Dermis lymphatic vessel endothelial cell (primary cell): ENCODE data around the gene MED19. TPM values are rescaled to one million over a fixed set of nuclear protein-coding genes. Genes with fewer than 3 reads are reported as not detected.

Source experiments
- total RNA-seq: library from RNA; depleted of rRNA; stranded (reverse); fragments of >200 nt; gene quantifications from 2 replicates; pipeline ENCODE4 v1.2.1, GENCODE V29; 2014

The MED19 gene, protein sequence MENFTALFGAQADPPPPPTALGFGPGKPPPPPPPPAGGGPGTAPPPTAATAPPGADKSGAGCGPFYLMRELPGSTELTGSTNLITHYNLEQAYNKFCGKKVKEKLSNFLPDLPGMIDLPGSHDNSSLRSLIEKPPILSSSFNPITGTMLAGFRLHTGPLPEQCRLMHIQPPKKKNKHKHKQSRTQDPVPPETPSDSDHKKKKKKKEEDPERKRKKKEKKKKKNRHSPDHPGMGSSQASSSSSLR
- total RNA-seq: 9.3 and 12.0 TPM in 2 replicates

DNA sequence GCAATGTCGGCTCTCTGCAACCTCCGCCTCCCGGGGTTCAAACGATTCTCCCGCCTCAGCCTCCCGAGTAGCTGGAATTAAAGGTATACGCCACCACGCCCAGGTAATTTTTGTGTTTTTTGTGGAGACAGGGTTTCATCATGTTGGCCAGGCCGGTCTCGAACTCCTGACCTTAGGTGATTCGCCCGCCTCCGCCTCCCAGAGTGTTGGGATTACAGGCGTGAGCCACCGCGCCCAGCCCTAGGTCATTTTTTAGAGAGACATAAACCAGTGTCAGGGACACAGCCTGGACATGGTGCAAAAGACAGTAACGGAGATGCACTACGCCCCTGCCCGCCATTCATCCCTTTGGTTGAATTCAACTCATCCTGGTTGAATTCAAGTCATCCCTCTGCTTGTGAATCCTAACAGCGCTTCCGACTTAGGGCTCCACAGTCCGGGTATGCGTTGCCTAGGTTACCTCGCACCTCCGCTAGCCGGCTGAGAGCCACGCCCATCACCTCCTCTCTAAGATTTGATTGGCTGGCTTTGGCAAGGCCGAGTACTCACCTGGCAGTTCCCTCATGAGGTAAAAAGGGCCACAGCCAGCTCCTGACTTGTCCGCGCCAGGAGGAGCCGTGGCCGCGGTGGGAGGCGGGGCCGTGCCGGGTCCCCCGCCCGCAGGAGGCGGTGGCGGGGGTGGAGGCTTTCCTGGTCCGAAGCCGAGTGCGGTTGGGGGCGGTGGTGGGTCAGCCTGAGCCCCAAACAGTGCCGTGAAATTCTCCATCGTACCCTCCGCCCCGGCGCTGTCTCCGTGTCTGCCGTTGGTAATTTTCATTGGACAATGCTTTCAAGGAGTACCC is at the start of gene MED19:
Gene MED19, minus strand, starts transcription at position 802 of the 842 bp plus-strand sequence. Its CDS starts 36 bp downstream, at position 766.

DNA sequence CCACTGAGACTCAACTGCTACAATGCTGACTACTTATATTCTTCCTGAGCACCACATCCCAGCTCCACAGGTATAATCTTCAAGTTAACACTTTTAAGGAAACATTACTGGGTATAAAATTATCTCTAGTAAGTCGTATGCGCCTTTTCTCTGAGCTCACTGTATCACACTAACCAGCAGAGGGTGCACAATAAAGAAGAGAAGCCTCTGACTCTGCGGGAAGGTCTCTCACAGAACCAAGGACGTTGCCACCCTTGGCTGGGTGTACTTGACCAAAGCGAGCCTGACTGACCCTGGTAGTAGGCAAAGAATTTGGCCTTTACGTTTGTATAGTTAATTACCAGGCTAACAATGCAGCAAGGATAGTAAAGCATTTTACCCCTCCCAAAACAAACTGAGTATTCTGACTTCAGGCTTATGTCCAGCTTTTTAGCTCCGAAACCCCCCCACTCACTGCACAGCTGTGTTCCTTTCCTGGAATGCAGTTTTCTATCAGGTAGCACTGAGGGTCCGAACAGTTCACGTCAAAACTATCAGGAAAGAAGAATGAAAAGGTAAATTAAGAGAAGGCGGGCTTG is 39.8 kb upstream of the MED19 start, which contains the start of gene BTBD18:
Gene BTBD18, minus strand, starts transcription at position 144 of the 578 bp plus-strand sequence. CDS start 631 bp downstream, outside the sequence.

GRCh38 chr11:57741132-57742086 is 29.4 kb upstream of the MED19 start, which contains the start of gene SELENOH:
Gene SELENOH (plus strand): TSS chr11:57741491. CDS start chr11:57741596, 105 bp downstream.

GRCh38 chr11:57712256-57713150 is 488 bp upstream of the MED19 start, which contains the start of gene TMX2:
Gene TMX2 (plus strand): TSS chr11:57712593. CDS start chr11:57712619, 26 bp downstream.

DNA sequence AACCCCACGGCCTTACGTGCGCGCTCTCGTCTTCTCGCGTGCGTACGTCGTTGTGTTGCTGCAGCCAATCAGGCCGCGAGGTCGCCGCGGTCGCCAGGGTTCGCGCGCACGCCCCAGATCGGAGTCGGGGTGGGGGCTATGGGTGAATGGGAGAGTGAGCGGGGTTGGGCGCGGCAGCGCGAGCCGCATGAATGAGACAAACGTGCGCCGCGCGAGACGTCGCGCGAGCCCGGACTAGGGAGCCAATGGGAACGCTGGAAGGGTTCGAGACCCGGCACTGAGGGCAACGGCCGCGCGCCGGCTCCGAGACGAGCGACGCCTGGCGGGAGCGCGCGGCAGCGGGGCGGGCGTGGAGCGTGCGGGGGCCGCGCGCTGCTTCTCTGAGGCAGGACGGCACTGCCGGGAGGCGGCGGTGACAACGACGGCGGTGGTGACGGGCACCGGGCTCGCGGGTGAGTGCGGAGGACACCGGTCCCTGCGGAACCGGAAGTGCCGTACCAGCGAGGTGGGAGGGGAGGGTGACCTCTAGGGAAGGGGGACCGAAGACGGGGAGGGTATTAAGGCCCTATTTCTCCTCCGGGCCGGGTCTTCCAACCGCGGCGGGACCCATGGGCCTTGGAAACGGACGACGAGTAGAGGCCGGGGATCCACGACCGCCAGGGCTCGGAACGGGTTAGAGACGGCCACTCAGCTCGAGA is 44.1 kb downstream of the MED19 start, which contains the start of gene ZDHHC5:
Gene ZDHHC5, plus strand, starts transcription at position 379 of the 698 bp plus-strand sequence. CDS start 4,977 bp downstream, outside the sequence.

DNA sequence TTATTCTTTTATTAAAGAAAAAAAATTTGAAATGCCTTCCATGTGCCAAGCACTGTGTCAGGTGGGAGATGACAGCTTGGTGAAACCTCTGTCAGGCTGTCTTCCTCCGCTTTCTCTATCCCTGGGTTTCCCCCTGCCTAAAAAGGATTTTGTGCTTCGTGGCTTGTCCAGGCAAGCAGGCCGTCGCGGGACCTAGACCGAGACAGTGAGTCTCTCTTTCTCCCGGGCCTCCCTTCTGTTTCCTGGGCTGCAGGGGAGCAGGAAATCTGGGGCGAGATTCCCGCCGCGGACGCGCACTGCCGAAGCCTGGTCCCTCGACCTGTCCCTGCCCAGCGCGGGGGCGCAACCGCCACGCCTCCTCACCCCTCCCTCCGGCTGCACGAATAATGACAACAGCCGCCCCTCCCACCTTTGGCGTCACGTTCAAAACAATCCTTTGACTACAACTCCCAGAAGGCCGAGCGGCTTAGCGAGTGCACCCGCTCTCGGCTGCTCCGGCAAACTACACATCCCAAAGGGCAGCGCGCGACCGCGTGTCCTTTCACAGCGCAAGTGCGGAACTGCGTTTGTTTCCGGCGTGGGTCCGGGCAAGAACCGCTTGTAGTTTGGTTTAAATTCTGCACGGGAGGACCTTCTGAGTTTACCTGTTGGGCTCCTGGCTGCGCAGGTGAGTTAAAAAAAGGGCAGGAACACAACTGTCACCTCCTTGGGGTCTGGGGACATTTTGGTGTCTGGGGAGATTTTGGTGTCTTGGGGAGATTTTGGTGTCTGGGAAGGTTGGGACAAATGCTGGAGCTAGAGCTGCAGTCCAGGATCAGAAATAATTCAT is 54.6 kb downstream of the MED19 start, which contains the start of gene CLP1:
Gene CLP1, plus strand, starts transcription at position 569 of the 829 bp plus-strand sequence. CDS start 1,715 bp downstream, outside the sequence.

Other genes starting within 250 kb of the MED19 start
- 13.5 and 22.3 TPM in 2 replicates for gene SLC43A1, start 196.5 kb downstream of the MED19 start, total RNA-seq
- gene TIMM10, start 181.5 kb downstream of the MED19 start, total RNA-seq: 33.8 and 35.8 TPM in 2 replicates
- gene SMTNL1, start 174.6 kb downstream of the MED19 start, total RNA-seq: not detected in 2 replicates
- 32.1 and 39.1 TPM in 2 replicates for gene UBE2L6, start 144.5 kb downstream of the MED19 start, total RNA-seq
- not detected in 2 replicates for gene SERPING1, start 114.5 kb downstream of the MED19 start, total RNA-seq
- gene YPEL4, start 62.3 kb downstream of the MED19 start, total RNA-seq: 0.09 and 0.11 TPM in 2 replicates
- 18.7 and 20.9 TPM in 2 replicates for gene CLP1, start 54.5 kb downstream of the MED19 start, total RNA-seq
- 33.7 and 35.9 TPM in 2 replicates for gene ZDHHC5, start 44.1 kb downstream of the MED19 start, total RNA-seq
- 40.3 and 45.0 TPM in 2 replicates for gene TMX2, start 378 bp upstream of the MED19 start, total RNA-seq
- gene SELENOH, start 29.3 kb upstream of the MED19 start, total RNA-seq: 82.9 and 85.4 TPM in 2 replicates
- not detected in 2 replicates for gene BTBD18, start 39.6 kb upstream of the MED19 start, total RNA-seq
- gene CTNND1, start 49.6 kb upstream of the MED19 start, total RNA-seq: 227 and 279 TPM in 2 replicates